ENCODE data around the gene HPX. TPM values are rescaled to one million over a fixed set of nuclear protein-coding genes. Genes with fewer than 3 reads are reported as not detected.
A peak's percentile ranks its signal among the peaks of the same experiment; 100 is the strongest.

Gene HPX
- polyA plus RNA-seq, 1 donor = 2.5 TPM

DNA sequence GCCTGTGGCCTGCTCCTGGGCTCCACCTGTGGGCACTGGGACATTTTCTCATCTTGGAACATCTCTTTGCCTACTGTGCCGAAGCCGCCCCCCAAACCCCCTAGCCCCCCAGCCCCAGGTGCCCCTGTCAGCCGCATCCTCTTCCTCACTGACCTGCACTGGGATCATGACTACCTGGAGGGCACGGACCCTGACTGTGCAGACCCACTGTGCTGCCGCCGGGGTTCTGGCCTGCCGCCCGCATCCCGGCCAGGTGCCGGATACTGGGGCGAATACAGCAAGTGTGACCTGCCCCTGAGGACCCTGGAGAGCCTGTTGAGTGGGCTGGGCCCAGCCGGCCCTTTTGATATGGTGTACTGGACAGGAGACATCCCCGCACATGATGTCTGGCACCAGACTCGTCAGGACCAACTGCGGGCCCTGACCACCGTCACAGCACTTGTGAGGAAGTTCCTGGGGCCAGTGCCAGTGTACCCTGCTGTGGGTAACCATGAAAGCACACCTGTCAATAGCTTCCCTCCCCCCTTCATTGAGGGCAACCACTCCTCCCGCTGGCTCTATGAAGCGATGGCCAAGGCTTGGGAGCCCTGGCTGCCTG, 49.2 kb downstream of the HPX start:
- DNase-seq (ENCODE audit: low read depth) = no peak

GRCh38 chr11:6390718-6391469, 49.9 kb downstream of the HPX start:
- DNase-seq (ENCODE audit: low read depth) = no peak

DNA sequence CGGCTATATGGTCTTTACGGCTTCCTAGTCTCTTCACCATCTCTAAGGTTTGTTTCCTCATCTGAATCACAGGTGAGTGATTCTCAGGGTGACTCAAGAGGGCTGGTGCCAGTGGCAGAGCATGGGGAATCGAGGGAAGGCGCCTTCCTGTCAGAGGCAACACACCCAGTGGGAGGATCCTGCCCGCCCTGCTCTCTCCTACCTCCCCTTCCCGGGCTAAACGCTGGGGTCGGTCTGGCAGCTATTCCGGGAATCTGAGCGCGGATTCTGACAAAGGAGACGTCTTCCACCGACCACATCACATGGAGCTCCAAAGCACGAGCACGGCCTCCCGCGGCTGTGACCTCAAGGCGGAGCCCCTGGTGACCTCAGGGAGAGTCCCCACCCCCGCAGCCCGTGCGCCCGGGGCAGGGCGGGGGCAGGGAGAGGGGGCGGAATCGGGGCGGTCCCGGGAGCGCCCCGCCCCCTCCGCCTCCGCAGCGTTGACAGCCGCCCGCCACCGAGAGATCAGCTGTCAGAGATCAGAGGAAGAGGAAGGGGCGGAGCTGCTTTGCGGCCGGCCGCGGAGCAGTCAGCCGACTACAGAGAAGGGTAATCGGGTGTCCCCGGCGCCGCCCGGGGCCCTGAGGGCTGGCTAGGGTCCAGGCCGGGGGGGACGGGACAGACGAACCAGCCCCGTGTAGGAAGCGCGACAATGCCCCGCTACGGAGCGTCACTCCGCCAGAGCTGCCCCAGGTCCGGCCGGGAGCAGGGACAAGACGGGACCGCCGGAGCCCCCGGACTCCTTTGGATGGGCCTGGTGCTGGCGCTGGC, 50.7 kb downstream of the HPX start, which contains the start of gene SMPD1:
Gene SMPD1 (plus strand): TSS at position 570 of the 813 bp plus-strand sequence. CDS start 125 bp downstream, at position 695.
- peak; percentile 68 for DNase-seq (ENCODE audit: low read depth)

DNA sequence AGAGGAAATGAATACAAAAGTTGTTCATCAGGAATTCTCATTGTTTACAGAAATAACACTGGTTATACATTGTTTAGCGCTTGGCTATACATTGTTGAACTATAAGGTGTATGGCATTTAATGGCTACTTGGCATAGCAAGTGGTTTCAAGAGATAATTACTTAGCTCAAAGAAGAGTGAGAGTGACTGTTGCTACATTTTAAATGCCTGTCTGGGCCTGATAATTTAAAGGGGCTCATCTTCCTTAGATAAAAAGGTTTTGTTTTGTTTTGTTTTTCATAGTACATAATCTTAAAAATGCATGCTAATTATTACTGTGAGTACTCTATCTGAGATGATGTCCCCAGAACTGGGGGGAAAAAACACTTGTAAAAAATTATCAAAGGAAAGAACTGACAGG, 52.0 kb downstream of the HPX start:
- DNase-seq (ENCODE audit: low read depth) = no peak

- no peak for DNase-seq (ENCODE audit: low read depth)
Measured at GRCh38 chr11:6387811-6388599, 52.8 kb downstream of the HPX start.

DNA sequence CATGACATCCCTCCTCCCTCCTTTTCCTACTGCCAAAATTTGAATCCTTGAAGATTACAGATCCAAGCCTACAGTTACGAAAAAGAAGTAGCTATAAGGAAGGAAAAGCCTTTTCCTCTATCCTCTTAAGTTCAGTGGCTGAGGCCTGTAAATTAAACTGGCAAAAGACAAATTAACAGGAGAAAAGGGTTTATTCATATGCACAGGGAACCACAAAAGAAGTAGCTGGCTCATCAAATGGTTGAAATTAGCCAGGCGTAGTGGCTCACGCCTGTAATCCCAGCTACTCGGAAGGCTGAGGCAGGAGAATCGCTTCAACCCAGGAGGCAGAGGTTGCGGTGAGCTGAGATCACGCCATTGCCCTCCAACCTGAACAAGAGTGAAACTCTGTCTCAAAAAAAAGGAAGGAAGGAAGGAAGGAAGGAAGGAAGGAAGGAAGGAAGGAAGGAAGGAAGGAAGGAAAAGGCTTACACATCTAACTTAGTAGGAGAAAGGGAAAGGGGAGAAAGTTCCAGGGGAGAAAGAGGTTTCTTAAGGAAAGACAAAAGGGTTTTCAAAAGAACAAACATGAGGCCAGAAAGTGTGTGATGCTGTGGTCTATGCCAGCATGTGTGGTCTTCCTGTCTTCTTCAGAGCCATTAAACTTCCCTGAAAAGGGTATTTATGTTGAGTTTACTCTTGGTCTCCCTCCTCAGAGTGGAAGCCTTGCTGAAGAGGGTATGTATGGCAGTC, 55.6 kb downstream of the HPX start:
- no peak for DNase-seq (ENCODE audit: low read depth)

Other genes with a start within 250 kb of the HPX start
- gene OR52W1, start 241.8 kb downstream of the HPX start, polyA plus RNA-seq (ENCODE audit: insufficient read length) = not detected
- gene C11orf42, start 235.4 kb downstream of the HPX start, polyA plus RNA-seq (ENCODE audit: insufficient read length) = 0.24 TPM
- gene FHIP1B, start 206.4 kb downstream of the HPX start, polyA plus RNA-seq (ENCODE audit: insufficient read length) = 24.1 TPM
- 0.15 TPM for gene CNGA4, start 201.9 kb downstream of the HPX start, polyA plus RNA-seq (ENCODE audit: insufficient read length)
- not detected for gene CCKBR, start 181.1 kb downstream of the HPX start, polyA plus RNA-seq (ENCODE audit: insufficient read length)
- 32.5 TPM for gene CAVIN3, start 120.5 kb downstream of the HPX start, polyA plus RNA-seq (ENCODE audit: insufficient read length)
- gene SMPD1, start 50.5 kb downstream of the HPX start, polyA plus RNA-seq (ENCODE audit: insufficient read length) = 22.4 TPM
- gene APBB1, start 21.9 kb downstream of the HPX start, polyA plus RNA-seq (ENCODE audit: insufficient read length) = 29.1 TPM
- gene TRIM3, start 33.0 kb upstream of the HPX start, polyA plus RNA-seq (ENCODE audit: insufficient read length) = 17.2 TPM
- 33.1 TPM for gene ARFIP2, start 40.3 kb upstream of the HPX start, polyA plus RNA-seq (ENCODE audit: insufficient read length)
- gene TIMM10B, start 40.5 kb upstream of the HPX start, polyA plus RNA-seq (ENCODE audit: insufficient read length) = 16.3 TPM
- 9.8 TPM for gene DNHD1, start 56.3 kb upstream of the HPX start, polyA plus RNA-seq (ENCODE audit: insufficient read length)
- 22.0 TPM for gene RRP8, start 162.6 kb upstream of the HPX start, polyA plus RNA-seq (ENCODE audit: insufficient read length)
- gene ILK, start 162.8 kb upstream of the HPX start, polyA plus RNA-seq (ENCODE audit: insufficient read length) = 150 TPM
- gene TAF10, start 171.2 kb upstream of the HPX start, polyA plus RNA-seq (ENCODE audit: insufficient read length) = 120 TPM
- gene TPP1, start 178.4 kb upstream of the HPX start, polyA plus RNA-seq (ENCODE audit: insufficient read length) = 33.7 TPM
- gene DCHS1, start 214.8 kb upstream of the HPX start, polyA plus RNA-seq (ENCODE audit: insufficient read length) = 35.8 TPM
- gene MRPL17, start 242.4 kb upstream of the HPX start, polyA plus RNA-seq (ENCODE audit: insufficient read length) = 62.7 TPM